GM18519 (cell line): ENCODE results near the gene PVALEF.

Experiments
- ATAC-seq: cut with Tn5 transposase; IDR thresholded peaks from one replicate; pipeline ENCODE4 v1.9.1; 2021; ENCODE audit warnings: mild to moderate bottlenecking, moderate library complexity; ENCODE audit not compliant: unreplicated experiment, low FRiP score

The PVALEF gene

DNA sequence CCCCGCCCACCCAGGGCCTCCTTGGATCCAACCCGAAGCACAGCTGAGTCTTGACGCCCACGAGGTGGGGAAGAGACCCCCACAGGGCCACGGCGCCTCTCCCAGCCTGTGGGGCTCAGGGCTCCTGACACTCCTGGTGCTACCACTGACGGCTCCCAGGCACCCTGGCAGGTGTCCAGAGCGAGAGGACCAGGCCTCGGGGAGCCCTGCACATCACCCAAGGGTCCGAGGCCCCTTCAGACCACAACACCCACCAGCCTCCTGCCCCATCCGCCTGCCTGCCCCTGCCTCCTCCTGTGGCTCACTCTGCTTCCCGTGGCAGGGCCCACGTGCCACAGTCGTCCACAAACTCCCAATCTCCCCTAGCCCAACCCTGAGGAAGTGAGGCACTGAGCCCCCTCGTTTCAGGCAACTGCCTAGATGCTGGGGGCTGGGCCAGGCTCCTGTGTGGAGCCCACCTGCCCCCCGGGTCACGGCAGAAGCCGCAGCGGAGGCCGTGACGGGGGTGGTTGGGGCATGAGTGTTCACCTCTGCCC is 29.0 kb downstream of the PVALEF start:
- ATAC-seq: no peak

DNA sequence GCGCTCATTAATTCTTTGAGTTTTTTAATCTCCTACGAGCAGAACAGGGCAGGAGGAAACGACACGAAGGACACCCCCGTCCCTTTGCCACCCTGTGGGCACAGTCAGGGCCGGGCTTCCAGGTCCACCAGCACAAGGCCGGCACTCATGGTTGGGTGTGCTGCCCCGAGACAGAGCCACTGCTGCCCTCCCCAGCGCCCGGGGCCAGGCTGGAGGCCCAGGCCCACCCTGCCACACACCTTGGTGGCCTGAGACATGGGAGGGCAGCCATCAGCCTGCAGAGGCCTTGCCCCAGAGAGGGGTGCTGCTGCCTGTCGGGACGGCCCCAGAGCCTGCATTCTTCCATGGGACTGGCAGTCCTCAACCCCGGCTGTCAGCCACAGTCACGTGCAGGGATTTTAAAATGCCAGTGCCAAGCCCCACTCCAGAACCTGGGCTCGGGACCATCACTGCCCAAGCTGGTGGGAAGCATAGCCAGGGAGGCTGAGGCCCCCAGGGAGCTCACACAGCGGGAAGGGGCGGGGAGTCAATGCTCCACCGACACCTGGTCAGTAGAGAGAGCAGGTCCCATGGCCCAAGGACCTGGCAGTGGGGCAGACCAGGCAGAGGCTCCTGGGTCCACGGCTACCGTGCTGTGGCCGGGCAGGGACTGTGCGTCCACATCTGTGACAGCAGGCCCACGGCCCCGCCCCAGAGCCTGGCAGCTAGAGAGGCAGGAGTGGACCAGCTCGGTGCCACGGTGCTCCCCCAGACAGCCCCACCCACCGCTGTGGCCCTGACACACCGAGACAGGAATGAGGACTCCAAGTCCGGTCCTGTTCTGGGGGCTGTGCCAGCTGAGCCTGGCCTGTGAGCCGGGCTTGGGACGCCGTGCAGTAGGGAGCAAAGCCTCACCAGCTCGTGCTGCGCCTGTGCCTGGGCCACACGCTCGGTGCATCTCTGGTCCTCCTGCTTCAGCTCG is 29.9 kb downstream of the PVALEF start:
- ATAC-seq: no peak

DNA sequence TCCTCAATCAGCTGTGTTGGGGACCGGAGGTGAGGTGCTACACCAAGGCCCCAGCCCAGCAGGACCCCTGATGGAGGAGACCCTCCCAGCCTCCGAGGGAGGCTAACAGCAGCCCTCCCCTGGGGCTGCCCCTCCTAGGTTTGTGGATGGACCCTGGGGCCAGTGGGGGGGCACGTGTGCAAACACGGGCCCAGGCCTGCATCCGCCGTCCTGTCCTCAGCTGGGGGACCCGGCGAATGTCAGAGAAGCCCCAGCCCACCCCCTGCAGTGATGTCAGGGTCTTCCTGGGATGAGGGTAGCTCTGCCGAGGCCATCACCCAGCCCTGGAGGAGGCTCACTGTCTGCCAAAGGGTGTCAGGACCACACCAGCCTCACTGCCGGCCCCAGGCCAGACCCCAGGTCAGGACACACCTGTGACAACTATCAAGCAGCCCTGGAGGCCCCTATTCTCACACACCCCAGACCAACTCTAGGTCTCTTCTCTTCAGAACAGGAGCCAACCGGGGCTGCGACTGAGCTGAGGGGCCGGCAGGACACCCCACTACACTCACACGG is 30.7 kb downstream of the PVALEF start:
- ATAC-seq: no peak

DNA sequence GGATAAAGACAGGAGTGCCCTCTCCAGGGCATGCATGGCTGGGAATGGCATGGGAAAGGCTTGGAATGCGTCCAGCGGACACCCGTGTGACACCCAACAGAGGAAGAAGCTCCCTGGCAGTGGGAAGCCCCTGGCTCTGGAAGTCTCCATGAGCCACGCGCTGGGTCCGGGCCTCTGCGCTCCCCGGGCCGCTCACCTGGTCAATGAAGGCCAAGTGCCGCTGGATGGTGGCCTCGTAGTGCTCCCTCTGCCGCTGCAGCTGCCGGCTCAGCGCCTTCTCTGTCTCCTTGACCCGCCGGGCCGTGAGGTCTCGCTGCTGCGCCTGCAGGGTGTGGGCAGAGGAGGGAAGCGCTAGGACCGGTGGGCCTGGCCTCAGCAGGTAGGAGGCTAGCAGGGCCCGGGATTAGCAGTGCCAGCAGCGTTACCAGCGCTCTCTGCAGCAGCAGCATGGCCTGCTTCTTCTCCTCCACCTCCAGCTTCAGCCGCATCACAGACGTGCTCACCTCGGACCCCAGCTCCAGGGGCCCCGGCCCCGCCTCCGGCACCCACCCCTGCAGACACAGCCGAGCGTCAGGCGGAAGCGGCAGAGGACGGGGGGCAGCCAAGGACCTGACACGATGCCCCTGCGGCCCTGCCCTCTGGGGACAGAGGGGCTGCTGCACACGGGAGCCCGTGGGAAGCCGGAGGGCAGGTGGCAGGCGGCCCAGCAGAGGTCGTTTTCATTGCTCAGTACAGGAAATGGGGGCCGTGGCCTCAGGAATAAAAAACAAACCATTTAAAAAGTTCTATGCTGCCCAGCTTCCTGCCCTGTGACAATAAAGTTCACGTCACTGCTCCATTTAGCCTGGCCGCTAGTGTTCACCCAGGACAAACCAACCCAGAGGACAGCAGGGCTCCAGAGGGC is 31.4 kb downstream of the PVALEF start:
- no peak for ATAC-seq

DNA sequence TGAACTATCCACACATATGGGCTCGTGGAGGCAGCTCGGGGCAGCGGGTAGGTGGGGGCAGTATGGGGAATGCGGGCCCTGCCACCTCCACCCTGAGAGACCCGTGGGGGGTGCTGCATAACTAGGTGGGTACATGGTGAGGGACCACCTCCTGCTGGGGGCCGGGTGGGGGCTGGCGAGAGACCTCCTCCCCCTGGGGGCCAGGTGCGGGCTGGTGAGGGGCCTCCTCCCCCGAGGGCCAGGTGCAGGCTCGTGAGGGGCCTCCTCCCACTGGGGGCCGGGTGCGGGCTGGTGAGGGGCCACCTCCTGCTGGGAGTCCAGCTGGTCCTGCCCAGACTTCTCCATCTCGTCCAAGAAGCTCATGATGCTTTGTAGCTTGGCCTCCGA is 32.1 kb downstream of the PVALEF start:
- no peak for ATAC-seq

DNA sequence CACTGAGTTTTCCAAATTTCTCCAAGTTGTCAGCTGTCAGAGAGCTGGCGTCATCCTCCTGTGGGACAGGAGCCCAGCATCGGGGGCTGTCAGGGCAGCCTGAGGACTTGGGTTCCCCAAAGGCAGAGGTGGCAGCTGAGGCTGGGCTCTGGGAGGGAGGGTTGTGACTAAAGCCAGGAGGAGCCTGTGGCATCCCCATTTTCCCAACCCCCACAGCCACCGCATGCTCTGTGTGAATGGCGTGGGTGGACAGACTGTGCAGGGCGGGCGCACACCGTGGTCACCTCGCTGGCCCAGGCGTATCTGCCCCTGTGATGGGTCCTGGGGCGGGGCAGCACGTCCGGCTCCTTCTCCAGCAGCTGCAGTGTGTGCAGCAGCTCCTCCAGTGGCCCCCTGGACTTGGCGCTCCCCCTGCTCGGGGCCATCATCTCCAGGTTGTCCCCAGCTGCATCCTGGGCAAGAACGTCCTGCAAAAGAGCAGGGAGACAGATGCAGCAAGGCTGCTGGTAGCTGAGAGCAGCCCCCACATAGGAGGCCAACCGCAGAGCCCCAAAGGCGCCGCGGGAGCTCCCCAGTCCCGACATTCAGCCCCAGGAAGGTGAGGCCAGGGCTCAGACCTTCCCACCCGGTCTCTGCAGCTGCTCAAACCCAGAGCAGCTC is 32.7 kb downstream of the PVALEF start:
- ATAC-seq: no peak

DNA sequence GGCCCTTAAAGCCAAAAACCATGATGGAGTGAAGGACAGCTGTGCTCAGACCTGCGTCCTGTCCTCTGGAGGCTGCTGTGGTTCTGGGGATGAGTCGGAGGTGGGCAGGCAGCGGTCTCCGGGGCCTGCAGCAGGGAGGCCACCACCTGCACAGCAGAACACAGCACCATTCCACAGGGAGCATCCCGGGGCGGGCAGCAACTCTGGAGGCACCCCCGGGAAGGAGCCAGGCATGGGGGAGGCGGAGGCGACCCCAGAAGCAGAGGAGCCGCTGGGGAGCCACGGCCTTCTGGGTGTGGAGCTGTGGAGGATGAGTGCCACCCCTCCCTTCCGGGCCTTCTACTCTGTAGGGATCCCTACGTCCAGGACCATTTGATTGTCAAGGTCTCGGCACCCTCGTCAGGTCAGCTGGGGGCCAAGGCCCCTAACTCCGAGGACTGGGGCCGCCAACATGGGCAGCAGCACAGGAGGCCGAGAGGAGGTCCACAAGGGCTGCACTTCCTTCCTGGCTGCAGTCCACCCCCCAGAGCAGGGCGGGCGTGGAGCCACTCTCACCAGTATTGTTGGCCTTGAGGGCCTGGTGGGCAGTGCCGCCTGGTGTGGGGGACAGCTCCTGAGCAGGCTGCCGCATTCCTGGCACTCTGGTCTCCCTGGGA is 33.6 kb downstream of the PVALEF start:
- no peak for ATAC-seq

DNA sequence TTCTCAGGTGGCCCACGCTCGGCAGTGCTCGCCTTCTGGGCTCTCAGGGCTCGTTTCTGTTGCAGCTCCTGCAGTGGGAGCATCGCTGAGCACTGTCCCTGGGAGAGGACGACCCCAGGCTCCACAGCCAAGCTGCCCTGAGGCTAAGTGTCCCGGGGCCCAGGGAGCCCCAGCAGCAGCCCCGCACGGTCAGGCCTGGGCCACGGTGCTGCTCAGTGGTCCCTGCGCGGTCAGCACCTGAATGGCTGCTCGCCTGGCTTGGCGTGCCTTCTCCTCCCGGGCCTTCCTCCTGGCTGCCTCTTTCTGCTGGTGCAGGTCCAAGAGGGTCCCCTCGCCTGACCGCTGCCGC is 34.1 kb downstream of the PVALEF start:
- ATAC-seq: no peak

DNA sequence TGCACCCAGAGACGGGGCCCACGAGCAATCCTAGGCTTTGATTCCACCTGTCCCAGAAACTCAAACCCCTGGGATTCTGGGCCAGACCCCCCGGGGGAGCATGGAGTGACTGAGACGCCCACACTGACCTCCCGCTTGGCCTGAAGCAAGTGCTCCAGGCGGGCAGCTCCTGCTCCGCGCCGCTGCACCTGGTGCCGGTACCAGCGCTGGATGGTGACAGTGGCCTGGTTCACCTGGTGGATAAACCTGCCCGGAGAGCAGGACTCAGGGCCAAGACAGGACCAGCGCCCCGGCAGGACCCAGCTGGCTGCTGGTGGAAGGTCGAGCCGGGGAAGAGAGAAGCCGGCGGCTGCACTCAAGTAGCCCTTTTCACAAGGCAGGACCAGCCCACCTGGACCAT is 34.9 kb downstream of the PVALEF start:
- no peak for ATAC-seq

DNA sequence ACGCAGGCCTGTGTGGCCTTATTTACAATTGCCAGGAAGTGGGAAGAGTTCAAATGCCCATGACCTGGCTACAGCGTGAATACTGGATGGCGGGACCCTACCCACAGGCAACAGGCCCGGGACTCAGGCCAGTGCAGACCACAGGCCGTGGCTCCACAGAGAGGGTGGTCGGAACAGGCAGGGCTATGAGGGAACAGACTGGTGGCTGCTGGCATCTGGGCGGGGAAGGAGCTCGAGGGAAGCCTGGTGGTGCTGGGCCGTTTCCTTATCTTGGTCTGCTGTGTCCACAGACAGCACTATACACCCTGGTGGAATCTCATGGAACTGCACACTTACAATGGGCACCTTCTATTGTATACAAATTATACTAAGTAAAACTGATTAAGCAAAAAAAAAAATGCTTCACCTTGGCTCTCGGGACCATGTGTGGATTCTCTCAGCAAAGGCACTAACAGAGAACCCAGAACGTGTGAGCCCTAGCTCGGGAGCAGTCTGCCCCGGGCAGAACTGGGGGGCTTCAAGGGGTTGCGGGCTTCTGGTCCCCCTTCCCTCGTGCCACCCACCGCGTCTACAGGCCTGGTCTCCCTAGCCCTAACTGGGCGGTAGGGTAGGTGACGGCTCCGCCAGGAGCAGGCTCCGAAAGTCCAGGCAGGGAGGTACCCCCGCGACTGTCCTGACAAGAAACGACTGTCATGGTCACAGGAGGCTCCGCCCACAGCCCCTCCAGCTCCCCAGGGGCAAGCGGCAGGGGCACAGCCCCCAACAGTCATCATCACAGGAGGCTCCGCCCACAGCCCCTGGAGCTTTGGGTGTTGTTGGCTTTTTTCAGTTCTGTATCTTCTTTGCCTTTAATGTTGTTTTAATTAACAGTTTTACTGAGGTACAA is 35.6 kb downstream of the PVALEF start:
- ATAC-seq: no peak

DNA sequence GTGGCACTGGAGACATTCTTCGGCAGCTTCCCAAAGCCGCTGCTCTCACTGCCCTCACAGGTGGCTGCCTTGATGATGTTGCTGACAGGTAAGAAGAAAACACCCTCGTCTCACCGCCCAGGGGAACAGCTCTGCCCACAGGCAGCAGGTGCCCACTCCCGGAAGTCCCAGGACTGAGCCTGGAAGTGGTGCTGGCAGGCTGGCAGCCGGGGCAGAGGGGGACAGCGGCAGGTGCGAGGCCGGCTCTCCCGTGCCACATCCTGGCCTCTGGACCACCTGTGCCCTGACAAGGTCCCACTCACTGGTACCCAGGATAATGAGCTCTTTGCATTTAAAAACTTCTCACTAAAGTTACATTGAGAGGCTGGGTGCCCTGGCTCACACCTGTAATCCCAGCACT is 37.0 kb downstream of the PVALEF start:
- ATAC-seq: no peak

DNA sequence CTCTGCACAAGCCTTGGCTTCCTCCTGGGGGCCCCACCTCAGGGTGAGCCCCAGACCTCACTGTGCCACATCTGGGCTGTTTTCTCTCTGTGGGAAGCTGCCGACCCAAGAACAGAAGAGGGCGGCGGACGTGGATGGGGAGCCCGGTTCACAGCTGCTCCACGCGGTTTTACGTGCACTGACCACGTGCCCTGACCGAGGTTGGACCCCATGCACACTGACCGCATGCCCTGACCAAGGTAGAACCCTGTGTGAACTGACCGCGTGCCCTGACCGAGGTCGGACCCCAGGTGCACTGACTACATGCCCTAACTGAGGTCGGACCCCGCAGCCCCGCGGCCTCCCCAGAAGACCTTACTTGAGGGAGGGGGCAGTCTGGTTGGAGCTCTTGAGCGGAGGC is 37.8 kb downstream of the PVALEF start:
- ATAC-seq: no peak

DNA sequence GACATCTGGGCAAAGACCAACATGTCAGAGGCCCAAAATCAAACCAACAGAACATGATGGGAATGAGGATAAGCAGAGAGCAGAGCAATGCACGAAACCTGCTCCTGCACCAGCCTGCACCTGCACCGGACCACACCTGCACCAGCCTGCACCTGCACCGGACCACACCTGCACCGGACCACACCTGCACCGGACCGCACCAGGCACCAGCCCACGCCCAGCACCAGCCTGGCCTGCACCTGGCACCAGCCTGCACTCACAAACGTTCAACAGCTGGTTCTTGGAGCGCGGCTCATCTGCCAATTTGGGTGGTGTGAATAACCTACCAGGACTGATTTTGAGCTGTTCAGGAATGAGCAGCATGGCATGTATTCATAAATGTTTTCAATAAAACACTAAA is 39.3 kb downstream of the PVALEF start:
- no peak for ATAC-seq

DNA sequence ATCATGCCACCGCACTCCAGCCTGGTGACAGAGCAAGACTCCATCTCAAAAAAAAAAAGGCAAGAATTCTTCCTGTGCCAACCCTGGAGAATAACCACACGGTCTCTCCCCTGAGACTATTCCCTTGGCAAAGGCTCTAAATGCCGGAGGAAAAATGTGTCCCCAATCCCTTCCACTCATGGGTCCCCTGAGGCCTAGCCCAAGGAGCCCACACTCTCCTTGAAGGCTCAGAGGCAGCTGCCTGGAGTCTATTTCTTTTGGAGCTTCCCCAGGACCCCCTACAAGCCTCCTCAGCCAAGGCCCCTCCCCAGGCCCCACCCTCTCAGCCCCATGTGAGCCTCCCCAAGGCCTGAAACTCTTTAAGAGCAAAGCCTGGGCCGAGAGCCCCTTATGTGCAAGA is 40.9 kb downstream of the PVALEF start:
- ATAC-seq: no peak

DNA sequence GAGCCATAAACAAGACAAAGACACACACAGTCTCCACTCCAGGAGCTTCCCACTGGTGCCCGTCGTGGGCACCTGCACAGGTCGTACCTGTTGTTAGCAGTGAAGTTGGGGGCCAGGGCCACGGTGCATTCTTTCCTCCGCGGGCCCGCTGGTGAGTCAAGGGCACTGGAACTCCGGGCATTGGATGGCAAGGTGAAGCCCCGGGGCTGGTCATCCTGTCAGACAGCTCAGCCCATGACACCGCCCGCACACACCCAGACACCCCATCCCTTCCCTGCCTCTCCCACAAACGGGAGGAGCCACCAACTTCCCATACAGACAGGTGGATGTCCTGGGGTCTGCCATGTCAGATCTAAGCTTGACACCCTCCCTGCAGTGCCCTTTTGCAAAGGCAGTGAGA is 41.4 kb downstream of the PVALEF start:
- ATAC-seq: no peak

DNA sequence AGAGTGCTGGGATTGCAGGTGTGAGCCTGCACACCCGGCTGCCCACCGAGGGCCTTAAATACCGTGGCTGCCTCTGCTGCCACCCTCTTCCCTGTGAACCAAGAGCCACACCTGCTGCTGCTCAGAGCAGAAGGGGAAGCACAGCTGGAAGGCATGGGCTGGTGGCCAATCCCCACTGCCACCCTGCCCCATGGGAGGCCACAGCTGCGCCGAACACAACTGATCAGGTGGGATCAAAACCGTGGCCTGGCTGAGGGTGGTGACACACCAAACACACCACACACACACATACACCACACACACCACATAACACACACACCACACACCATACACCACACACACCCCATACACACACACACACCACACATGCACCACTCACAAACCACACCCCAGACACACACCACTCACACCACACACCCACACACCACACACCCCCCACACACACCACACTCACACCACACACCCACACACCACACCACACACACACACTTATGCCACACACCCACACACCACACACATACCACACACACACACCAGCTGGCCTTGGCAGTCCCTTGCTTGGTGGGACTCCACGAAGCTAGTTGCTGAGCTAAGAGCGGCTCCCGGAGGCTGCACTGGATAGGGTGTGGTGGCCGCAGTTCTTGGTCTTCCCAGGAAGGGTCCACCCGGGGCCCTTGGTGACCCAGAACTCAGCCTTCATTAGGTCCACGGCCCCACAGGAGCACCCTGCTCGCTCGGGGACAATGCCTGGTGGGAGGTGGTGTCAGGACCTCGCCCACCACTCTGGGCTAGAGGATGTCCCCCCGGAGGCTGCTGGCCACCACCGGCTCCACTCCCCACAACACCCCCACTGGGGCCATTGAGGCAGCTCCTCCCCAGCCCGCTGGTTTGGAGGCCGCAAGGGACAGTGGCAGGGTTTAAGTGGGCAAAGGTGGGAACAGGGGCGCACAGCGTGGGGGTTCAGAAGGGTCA is 42.6 kb downstream of the PVALEF start:
- no peak for ATAC-seq

DNA sequence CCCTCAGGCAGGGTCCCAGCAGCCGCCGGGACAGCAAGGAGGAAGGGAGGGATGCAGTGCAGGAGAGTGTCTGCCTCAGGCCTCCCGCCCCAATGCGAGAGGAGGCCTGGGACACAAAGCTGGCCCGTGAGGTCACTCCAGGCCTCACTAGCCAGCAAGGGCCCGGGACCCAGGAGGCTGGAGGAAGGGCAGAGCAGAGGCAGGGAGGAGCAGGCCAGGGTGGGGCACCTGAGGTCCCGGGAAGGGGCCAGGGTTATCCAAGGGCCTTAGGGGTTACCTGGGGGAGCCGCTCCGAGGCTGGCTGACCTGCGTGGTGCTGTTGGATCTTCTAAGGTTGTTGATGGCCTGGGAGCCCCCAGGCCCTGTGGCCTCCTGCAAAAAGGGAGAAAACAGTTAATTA is 43.3 kb downstream of the PVALEF start:
- ATAC-seq: no peak

DNA sequence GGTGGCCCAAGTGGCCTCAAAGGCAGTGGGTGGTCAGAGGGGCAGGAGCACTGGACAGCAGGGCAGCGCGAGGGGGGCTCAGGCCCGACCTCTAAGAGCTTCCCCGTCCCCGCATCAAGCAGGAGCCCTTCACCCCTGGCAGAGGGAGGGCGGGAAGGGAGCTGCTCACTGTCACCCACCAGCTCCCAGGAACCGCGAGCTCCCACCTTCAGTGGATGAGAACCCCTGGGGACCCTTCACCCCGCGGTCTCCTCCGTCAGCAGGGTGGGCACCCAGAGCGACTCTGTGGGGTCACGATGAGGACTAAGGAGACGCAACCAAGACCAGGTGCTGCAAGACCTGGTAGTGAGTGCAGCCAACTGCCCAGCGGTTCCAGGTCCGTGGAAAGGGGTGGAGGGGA is 43.8 kb downstream of the PVALEF start:
- ATAC-seq: no peak
